ENCODE results near the gene PSMD6. TPM values are rescaled to one million over a fixed set of nuclear protein-coding genes. Genes with fewer than 3 reads are reported as not detected.

Gene PSMD6
- polyA plus RNA-seq, 10 donors = 74.1 to 96.0 (median 84.0) TPM

- no peak for DNase-seq
Measured at GRCh38 chr3:63961891-63962290, 61.4 kb downstream of the PSMD6 start.

Other genes with a start within 250 kb of the PSMD6 start
- gene C3orf49, start 204.2 kb downstream of the PSMD6 start, polyA plus RNA-seq (ENCODE audit: insufficient read length in 10 of 10) = under 1 TPM in 7 of 10 donors, not detected in 3; 0.15 to 0.55 (median 0.30) TPM
- gene THOC7, start 159.7 kb downstream of the PSMD6 start, polyA plus RNA-seq (ENCODE audit: insufficient read length in 10 of 10) = 10 to 100 TPM; 49.5 to 65.2 (median 57.3) TPM
- gene ATXN7, start 159.6 kb downstream of the PSMD6 start, polyA plus RNA-seq (ENCODE audit: insufficient read length in 10 of 10) = 10 to 100 TPM in 9 of 10 donors, 1 to 10 TPM in 1; 8.9 to 18.3 (median 11.7) TPM
- 1 to 10 TPM in 4 of 10 donors, under 1 TPM in 1, not detected in 5; 0.53 to 2.1 (median 1.0) TPM for gene SCAANT1, start 111.1 kb downstream of the PSMD6 start, polyA plus RNA-seq (ENCODE audit: insufficient read length in 10 of 10)
- gene PRICKLE2, start 202.0 kb upstream of the PSMD6 start, polyA plus RNA-seq (ENCODE audit: insufficient read length in 10 of 10) = 10 to 100 TPM in 4 of 10 donors, 1 to 10 TPM in 6; 6.6 to 15.5 (median 9.7) TPM